GM19240 (cell line): ENCODE measurements around the gene TSKU.
"Not testable (repeated sequence)": the region's sequence is repeated elsewhere in the genome, so short reads cannot be mapped to it uniquely, and the experiment has no call there.

Experiments used
- DNase-seq: peaks from one replicate; pipeline ENCODE4 v3.0.0; 2011; ENCODE audit warnings: low spot score; ENCODE audit not compliant: insufficient read length

Gene TSKU

DNA sequence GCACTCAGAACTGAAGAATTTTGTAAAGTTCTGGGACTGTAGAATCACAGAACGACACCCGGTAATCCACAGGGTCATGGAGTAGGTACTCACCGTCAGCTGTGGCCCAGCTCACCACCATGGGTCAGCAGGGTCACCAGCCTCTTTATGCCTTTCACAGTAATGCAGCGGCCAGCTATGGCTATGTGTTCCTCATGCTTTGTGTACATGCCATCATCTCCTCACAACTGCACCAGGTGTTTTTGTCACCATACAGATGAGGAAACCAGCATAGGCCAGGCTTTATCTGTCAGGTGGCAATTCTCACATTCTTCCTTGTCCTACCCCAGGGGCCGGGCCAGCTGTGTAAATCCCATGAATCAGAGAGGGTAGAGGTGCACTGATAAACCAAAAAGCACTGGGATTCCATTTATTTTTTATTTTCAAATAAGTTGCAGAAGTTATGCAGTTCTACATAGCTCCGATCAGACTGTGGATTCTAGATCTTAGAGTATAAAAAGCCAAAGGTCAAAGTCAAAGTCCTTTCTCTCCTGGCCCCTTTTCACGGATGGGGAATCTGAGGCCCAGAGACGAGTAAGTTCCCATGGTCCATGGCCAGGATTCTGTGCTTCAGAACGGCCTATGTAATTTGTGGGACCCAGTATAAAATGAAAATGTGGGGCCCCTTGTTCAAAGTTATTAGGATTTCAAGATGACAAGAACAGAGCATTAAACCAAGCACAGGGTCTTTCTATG, 17.5 kb downstream of the TSKU start:
- DNase-seq: no peak

DNA sequence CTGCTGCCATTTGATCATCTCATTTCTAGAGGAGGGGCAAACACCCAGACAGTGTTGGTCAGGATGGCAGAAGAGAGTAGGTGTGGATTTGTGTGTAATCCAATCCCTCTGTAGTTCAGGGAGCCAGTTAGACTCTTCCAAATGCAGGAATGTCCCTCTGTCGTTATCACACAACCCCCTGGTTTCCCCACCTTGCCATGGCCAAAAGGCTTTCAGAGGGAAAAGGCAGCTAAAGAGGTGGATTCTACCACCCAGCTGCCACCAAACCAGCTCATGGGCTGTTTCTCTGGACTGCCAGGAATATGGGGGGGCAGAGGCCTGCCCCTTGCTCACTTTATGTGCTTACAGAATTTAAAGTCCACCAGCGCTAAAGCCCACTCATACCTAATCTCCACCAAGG, 18.1 kb downstream of the TSKU start:
- no peak for DNase-seq

DNA sequence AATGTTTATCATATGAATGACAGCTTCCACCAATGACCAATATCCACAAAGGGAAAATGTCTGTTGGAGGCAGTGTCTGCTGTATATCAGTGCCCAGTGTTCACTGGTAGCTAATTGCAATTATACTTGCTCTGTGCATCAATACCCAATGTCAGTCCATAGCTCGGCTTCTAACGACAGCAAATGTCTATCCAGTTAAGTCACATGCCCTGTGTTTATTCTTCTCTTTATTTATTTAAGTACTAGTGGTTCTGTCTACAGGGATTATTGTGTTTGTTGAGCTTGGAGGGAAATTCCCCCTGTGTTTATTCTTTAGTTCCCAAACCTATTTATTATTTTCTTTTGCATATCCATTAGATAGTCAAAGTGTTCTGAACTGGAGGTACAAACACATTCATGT, 18.6 kb downstream of the TSKU start:
- no peak for DNase-seq

DNA sequence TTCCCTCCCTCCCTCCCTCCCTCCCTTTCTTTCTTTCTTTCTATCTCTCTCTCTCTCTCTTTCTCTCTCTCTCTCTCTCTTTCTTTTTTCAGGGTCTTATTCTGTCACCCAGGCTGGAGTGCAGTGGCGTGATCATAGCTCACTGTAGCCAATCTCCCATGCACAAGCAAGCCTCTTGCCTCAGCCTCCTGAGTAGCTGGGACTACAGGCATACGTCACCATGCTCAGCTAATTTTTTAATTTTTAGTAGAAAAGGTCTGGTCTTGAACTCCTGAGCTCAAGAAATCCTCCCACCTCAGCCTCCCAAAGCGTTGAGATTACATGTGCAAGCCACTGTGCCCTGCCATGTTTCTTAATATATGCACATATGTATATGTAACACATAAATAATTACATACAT, 19.0 kb downstream of the TSKU start:
- DNase-seq: no peak

DNA sequence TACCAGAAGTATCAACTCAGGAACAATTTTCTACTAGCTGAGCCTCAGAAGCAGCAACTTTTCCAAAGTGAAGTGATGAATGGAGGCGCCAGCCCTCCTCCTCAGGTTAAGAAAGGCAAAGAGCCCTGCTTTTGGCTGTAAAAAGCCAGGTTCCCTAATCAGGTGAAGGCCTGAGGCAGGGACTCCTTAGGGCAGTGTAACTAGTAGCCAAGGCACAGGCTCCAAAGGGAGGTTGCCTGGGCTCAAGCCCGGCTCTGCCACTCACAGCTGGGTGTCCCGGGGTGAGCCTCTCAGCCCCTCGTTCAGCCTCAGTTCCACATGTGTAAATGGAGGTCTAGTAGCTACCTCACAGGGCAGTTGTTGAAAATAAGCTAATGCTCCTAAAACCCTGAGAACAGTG, 19.5 kb downstream of the TSKU start:
- DNase-seq: no peak

DNA sequence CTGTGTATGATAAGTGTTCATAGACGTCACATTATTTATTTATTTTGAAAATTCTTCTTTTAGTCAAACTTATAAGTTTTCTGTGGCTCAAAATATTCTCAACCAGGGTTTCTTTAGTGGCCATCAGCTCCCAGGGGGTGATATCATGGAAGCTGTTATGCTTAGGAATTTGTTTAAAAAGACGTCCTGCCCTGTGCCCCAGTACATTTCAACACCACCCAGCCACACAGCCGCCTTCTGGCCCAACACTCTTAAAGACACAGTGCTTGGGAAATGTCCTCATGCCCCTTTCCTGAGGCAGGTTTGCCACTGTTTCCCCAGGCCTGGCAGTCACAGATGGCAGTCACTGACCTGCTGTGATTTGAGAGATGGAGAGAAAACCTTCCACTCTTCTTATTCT, 19.9 kb downstream of the TSKU start:
- DNase-seq: no peak

DNA sequence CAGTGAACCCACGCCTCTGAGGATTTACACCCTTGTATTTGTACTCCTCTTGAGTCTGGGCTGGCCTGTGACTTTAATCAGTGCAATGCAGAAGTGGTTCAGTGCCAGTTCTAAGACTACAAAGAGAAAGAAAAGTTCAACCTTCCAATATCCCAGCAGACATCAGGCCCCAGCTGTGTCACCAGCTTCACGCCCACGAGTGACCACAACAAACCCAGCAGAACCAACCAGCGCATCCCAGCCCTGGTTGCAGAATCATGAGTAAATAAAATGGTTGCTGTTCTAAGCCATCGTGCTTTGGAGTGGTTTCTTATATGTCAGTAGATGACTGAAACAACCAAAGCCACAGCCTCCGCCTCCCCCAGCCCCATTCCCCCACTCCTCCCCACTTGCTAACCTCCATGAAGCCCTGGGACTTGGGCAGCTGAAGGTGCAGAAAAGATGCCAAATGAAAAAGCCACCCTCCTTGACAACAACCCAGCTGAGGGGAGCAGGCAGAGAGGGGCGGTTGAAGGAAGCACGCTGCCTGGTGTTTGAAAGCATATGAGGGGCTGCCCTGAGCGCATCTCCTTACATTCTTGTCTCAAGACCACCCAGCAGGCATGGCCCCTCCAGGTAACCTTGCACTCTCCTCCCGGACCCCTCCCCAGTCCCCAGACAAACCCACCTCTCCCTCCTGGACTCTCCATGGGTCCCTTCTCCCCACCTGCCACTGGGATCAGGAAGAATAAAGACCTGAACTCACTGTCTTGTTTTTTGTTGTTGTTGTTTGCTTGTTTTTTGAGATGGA, 20.9 kb downstream of the TSKU start:
- DNase-seq: no peak

DNA sequence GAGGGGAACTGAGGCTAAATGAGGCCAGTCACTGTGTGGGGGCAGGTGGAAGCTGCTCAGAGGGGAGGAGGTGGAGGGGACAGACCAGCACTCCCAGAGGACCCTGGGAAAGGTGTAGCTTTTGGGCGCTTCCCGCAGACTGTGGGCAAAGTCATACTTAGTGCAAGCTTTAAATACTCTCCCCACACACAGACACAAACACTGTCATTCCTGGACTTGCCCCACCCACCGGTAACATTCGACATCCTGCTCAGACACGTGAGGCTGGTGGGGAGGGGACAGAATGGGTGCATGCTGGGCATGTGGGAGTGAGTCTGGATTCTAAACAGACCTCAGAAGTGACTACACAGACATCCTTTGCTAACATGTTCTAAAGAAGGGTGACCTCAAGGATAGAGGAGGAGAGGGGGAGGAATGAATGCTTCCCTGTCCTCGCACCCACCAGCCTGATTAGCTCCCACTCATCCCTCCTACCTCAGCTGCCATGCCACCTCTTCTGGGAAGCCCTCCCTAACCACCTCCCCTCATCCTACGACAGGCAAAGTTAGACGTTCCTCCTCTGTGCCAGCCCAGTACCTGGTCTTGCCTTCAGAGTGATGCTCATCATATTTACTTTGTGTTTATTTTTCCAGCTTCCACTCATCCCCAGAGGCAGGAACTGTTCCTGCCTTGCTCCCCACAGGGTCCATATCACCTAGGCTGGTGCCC, 22.2 kb downstream of the TSKU start:
- DNase-seq: no peak

DNA sequence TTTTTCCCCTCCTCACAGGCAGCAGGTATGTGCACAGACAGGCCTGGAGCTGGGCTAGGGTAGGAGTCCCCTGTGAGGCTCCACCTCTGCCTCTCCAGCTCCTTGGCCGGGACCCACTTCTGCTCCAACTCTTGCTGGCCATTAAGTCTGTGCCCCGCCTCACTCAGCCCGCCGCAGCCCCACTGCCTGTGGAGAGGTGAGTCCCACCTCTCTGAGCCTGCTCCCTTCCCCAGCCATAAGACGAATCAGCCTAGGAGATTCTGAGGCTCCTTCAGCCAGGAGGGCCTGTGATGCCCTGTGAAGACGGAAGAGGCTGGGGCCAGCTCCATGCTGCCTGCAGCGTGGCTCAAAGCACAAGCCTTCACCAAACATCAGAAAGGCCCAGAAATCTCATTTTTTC, 23.0 kb downstream of the TSKU start:
- no peak for DNase-seq

DNA sequence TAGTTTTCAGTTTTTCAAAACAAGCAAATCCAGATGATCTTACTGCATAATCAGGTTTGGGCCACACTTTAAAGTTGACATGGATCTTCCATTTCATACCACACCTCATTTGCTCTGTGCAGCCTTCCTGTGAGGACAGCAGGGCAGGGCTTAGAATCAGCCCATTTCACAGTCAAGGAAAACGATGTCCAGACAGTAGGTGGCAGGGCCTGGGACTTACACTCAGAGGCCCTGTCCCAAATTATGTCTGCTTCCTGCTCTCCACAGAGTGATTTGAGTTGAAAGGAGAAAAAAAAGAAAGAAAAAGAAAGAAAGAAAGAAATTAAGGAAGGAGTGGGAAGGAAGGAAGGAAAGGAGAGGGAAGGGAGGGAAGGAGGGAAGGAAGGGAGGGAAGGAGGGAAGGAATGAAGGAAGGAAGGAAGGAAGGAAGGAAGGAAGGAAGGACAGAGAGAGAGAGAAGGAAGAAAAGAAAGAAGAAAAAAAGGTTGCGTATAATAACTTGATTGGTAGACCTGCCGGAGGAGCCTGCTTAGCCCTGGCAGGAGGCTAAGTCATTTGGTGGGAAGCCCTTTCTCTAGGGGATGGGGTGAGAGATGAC, 23.6 kb downstream of the TSKU start:
- DNase-seq: no peak

DNA sequence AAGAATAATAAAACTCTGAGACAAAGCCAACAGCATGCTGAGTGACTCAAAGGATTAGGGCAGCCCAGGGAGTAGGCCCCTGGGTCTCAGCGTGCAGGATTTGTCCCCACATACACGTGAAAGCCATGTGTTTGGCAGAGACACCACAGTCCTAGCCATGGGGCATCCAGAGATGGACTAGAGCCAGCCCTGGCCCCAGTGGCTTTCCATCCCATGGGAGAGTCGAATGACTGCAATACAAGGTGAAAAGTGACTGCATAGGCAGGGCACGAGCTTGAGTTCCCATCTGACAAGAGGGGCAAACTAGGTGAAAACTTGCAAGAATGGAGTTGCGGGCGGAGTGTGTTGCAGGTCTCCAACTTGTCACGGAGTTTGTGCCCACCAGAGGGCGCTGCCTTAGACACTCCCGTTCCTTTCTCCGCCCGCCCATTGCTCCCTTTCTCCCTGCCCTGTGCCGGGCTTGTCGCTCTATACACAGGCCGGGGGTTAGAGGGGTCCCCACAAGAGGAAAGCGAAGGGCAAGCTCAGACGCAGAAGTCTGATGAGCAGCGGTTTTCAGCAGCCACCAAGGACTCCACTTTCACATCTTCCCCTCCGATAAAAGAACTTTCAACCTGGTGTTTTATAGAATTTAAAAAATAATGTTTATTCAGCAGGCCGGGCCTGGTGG, 24.2 kb downstream of the TSKU start:
- peak; percentile 66 for DNase-seq

DNA sequence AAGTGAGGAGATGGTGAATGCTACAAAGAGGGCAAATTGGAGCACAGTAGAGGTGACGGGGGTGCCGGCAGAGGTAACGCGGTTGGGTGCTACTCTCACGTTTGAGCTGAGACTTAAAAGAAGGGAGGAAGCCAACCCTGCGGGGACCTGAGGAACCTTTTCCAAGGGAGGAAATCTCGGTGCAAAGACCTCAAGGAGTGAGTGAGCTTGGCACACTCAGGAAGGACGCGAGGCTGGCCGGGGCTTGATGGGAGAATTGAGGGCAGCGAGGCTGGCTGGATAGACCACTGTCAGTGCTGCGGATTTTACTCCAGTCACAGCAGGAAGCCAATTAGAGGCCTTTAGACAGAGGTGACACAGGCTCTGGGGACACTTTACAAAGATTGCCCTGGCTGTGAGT, 25.0 kb downstream of the TSKU start:
- DNase-seq: no peak

DNA sequence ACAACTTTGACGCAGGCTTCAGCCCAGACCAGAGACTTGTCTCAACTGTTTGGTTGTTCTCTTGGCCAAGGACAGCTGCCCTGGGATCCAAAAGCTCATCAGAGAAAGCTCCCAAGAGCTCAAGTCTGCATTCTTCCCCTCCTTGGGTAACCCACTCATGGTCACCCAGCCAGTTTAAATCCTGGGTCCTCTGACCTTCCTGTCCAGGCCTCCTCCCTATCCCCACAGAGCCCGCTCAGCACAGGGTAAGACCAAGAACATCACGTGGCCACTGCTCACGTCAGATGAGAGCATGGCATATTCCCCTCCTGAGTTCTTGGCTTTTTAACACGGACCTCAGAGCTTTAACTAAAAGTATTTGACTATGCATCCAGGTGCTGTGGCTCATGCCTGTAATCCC, 25.8 kb downstream of the TSKU start:
- no peak for DNase-seq

DNA sequence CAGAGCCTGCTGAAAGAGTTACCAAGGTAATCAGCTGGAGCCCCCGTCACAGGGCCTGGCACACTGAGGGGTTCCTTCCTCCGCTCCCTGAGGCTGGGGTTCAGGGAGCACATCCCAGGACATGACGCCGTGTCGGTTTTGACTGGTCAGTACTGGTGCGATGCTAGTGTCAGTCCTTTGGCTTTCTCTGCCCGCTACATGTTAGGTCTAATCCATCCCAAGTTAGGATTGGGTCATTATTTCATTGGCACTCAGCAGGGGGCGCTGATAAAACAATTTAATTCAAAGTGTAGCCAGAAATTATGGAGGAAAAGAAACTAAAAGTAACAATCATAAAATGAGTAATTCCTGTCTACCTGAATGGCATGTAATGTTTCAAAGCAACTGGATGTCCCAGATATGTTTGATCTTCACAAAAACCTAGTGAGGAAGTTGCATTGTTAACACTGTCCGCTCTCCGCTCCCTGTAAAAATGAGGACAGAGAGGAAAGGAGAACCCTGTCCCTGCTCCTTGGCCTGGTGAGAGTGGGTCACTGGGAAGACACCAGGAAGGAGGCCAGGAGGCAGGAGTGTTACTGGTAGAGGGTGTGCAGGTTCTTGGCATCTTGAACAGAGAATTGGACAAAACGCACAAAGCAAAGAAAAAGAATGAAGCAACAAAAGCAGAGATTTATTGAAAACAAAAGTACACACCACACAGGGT, 27.1 kb downstream of the TSKU start:
- no peak for DNase-seq

DNA sequence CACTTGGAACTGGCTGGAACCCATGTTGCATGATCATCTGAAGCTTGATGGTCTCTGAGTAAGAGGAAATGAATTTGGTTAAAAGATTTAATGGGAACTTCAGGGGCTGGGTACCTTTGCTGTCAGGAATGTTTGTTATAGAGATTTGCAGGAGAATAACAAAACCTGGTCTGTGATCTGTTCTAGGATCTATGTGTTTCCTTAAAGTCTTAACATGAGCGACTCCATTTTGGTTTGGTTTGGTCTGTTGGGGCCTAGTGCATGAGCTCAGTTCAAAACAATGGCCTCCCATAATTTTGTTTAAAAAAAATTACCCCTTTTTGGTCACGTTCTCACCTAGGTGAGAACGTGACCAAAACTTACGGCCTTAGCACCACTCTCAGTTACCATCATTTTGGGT, 28.1 kb downstream of the TSKU start:
- no peak for DNase-seq

DNA sequence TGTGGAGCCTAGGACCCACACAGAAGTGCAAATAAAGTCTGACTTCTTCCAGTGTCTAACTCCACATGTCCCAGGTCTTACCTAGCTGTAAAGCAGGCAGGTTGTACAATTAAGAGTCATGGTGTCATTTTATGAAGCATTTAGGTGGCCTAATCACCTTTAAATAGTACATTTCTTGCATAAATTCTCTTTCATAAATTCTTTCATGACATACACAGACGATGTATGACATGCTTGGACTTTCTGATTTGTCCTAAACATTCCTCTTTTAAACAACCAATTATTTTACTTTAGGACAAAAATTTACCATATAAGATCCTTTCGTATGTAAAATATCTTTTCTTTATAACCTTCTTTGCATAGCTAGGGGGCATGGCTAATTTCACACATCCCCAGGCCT, 31.3 kb downstream of the TSKU start:
- DNase-seq: no peak

DNA sequence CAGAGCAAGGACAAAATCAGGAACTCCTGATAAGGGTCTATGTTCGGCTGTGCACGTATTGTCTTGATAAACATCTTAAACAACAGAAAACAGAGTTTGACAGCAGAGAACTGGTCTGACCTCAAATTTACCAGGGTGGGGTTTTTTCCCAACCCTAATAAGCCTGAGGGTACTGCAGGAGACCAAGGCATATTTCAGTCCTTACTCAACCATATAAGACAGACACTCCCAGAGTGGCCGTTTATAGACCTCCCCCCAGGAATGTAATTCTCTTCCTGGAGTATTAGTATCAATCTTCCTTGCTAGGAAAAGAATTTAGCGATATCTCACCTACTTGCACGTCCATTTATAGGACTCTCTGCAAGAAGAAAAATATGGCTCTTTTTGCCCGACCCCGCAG, 32.5 kb downstream of the TSKU start:
- not testable (repeated sequence) for DNase-seq

DNA sequence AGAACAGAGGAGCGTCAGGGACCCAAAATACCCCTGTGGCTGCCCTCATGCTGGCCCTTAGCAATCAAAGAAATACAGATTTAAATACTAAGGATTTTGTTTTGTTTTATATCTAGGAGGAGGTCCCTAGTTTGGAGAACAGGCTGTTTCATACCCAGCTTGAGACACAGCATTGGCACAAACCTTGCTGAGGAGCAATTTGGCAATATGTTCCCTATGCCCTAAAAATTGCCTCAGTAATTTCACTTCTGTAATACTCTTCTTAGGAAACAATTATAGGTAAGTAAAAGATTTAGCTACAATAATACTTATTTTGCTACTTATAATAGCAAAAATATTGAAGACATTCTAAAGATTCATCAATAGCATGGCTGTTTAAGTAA, 37.0 kb downstream of the TSKU start:
- no peak for DNase-seq

DNA sequence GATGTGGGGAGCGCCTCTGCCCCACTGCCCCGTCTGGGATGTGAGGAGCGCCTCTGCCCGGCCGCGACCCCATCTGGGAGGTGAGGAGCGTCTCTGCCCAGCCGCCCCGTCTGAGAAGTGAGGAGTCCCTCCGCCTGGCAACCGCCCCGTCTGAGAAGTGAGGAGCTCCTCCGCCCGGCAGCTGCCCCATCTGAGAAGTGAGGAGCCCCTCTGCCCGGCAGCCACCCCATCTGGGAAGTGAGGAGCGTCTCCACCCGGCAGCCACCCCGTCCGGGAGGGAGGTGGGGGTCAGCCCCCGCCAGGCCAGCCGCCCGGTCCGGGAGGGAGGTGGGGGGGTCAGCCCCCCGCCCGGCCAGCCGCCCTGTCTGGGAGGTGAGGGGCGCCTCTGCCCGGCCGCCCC, 38.2 kb downstream of the TSKU start:
- not testable (repeated sequence) for DNase-seq

DNA sequence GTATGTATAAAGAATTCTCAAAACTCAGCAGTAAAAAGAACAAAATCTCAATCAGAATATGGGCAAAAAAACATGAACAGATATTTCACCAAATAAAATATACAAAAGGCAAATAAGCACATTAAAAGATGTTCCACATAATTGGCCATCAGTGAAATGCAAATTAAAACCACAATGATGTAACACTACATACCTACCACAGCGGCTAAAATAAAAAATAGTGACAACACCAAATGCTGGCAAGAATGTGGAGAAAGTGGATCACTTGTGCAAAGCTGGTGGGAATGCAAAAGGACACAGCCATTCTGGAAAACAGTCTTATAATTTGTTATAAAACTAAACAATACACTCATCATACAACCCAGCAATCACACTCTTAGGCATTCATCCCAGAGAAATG, 39.2 kb downstream of the TSKU start:
- no peak for DNase-seq

DNA sequence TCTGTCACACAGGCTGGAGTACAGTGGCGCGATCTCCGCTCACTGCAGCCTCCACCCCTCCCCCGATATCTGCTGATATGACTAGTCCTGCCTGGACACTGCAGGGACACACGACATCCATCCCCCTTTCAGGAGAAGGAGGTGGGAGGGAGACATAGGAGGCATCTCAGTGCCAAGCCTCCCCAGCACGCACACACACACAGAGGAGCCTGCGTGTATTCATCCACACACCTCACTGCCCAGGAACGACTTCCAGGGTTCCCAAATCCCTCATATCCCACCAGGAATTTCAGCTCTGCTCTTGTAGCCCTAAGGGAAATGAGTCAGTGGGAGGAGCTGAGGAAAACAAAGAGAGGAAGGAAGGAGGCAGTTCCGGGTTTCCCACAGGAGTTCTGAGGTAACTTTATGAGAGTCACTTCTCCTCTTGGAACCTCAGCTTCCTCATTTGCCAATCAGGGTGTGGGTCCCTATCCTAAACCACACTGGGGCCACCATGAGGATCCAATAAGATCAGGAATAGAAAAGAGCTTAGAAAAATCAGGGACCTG, 40.4 kb downstream of the TSKU start:
- no peak for DNase-seq
